GM13976 (cell line): ENCODE measurements around the gene MICAL3.

ENCODE experiments used
- DNase-seq: peaks from one replicate; pipeline ENCODE4 v3.0.0; 2012; ENCODE audit warnings: low spot score
- CTCF ChIP-seq: IDR thresholded peaks from 2 replicates; pipeline ENCODE4 v1.5.1; 2012; ENCODE audit warnings: borderline replicate concordance, mild to moderate bottlenecking; ENCODE audit not compliant: insufficient read depth; ENCODE audit errors: extremely low read depth, missing control alignments, control extremely low read depth
- in situ Hi-C: fragments of 300-500 bp; cut with MboI; formaldehyde crosslinking; loops from one replicate; pipeline ENCODE4 v1.12.0; 2022; ENCODE audit warnings: low sequenced_read_pairs, mixed read lengths, inconsistent platforms; ENCODE audit not compliant: unreplicated experiment

Gene MICAL3

GRCh38 chr22:17815703-17816254 is 208.6 kb downstream of the MICAL3 start:
- TF ChIP-seq CTCF = no peak
- no peak for DNase-seq
- in situ Hi-C loops = no loop called here

- TF ChIP-seq CTCF = no peak
- no peak for DNase-seq
- in situ Hi-C loops = no loop called here
These were observed 209.5 kb downstream of the MICAL3 start for GRCh38 chr22:17814830-17815229.

GRCh38 chr22:17814084-17814483 is 210.3 kb downstream of the MICAL3 start:
- no peak for TF ChIP-seq CTCF
- in situ Hi-C loops = no loop called here

GRCh38 chr22:17811119-17811518 is 213.2 kb downstream of the MICAL3 start:
- TF ChIP-seq CTCF = no peak
- in situ Hi-C loops = no loop called here
- no peak for DNase-seq

More at GRCh38 chr22:17814084-17814483, 210.3 kb downstream of the MICAL3 start:
- no peak for DNase-seq

GRCh38 chr22:17810570-17811116 is 213.7 kb downstream of the MICAL3 start:
- in situ Hi-C loops = no loop called here
- no peak for DNase-seq
- no peak for TF ChIP-seq CTCF

GRCh38 chr22:17808693-17809403 is 215.5 kb downstream of the MICAL3 start:
- no peak for TF ChIP-seq CTCF
- in situ Hi-C loops = no loop called here
- no peak for DNase-seq
